Measurements from ENCODE around the gene IKZF3. TPM values are rescaled to one million over a fixed set of nuclear protein-coding genes. Genes with fewer than 3 reads are reported as not detected.

IKZF3 gene
- total RNA-seq, 1 donor from 2014 or later, result 0.67 TPM

DNA sequence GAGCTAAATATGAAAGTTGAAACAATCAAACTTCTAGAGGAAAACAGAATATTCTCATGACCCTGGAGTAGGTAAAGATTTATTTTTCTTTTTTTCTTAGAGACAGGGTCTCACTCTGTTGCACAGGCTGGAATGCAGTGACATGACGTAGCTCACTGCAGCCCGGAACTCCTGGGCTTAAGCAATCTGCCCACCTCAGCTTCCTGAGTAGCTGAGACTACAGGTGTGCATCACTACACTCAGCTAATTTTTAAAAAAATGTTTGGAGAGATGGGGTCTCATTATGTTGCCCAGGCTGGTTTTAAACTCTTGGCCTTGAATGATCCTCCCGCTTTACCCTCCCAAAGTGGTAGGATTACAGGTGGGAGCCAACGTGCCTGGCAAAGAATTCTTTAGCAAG is 15.5 kb downstream of the IKZF3 start:
- Mint-ChIP-seq H3K4me3 (no peak overlapping the region), H3K27me3 (ENCODE audit: low read depth) (peaks cover 10% of the 10 kb centered on the region), H3K27ac (peak overlapping the region; percentile 84), H3K36me3 (no peaks in the 10 kb centered on the region), H3K4me1 (peaks cover 25% of the 10 kb centered on the region), H3K9me3 (no peaks in the 10 kb centered on the region)
- TF ChIP-seq, protein P1, sequence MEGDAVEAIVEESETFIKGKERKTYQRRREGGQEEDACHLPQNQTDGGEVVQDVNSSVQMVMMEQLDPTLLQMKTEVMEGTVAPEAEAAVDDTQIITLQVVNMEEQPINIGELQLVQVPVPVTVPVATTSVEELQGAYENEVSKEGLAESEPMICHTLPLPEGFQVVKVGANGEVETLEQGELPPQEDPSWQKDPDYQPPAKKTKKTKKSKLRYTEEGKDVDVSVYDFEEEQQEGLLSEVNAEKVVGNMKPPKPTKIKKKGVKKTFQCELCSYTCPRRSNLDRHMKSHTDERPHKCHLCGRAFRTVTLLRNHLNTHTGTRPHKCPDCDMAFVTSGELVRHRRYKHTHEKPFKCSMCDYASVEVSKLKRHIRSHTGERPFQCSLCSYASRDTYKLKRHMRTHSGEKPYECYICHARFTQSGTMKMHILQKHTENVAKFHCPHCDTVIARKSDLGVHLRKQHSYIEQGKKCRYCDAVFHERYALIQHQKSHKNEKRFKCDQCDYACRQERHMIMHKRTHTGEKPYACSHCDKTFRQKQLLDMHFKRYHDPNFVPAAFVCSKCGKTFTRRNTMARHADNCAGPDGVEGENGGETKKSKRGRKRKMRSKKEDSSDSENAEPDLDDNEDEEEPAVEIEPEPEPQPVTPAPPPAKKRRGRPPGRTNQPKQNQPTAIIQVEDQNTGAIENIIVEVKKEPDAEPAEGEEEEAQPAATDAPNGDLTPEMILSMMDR (IDR thresholded peaks at IDR 0.05; ENCODE audit: unreplicated experiment), result no peak
- DNase-seq (ENCODE audit: low spot score in 2 of 2, unreplicated experiment in 2 of 2), result no peak

DNA sequence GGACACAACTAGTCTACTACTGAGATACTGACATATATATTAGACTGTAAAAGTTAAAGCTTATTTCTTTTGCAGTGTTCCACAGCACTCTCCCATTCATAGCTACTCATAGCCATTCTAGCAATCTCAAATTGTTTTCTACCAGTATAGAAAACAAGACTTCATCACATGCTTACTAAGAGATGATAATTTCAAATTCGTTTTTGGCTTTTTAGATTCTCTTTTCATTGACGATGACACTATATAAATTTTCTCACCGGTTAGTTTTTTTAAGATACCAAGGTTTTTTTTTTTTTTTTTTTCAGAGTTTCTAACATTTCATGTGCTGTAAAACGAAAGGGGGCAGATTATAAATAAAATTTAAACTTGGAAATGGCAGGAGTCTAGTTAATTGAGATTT is 17.9 kb downstream of the IKZF3 start:
- no peaks in the 10 kb centered on the region for H3K36me3 Mint-ChIP-seq
- peaks cover 20% of the 10 kb centered on the region for H3K4me1 Mint-ChIP-seq
- no peaks in the 10 kb centered on the region for H3K9me3 Mint-ChIP-seq
- H3K27me3 Mint-ChIP-seq (ENCODE audit: low read depth), result peaks cover 20% of the 10 kb centered on the region
- DNase-seq (ENCODE audit: low spot score in 2 of 2, unreplicated experiment in 2 of 2), result no peak
- H3K27ac Mint-ChIP-seq, result no peak overlapping the region
- TF ChIP-seq, protein P1 (IDR thresholded peaks at IDR 0.05; ENCODE audit: unreplicated experiment), result no peak
- H3K4me3 Mint-ChIP-seq, result no peak overlapping the region

DNA sequence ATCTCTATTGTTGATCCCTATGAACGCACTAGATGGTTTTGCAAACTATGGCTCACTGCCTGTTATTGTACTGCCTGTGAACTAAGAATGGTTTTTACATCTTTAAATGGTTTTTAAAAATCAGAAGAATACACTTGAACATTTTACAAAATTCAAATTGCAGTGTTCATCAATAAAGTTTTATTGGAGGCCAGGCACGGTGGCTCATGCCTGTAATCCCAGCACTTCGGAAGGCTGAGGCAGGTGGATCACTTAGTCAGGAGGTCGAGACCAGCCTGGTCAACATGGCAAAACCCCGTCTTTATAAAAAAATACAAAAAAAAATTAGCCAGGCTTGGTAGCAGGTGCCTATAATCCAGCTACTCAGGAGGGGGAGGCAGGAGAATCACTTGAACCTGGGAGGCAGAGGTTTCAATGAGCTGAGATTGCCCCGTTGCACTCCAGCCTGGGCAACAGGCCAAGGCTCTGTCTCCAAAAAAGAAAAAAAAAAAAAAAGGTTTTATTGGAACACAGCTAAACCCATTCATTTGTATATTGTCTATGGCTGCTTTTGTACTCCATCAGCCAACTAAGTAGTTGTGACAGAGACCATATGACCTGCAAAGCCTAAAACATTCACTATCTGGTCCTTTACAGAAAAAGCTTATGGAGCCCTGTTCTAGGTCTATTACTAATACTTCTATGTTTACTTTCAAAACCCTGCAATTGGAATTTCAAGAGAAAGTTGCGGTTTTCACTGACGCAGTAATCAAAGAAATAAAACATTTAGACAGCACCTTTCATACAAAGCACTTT is 18.9 kb downstream of the IKZF3 start:
- Mint-ChIP-seq H3K4me3 (no peak overlapping the region), H3K27me3 (ENCODE audit: low read depth) (peaks cover 26% of the 10 kb centered on the region), H3K36me3 (no peaks in the 10 kb centered on the region), H3K27ac (no peak overlapping the region), H3K4me1 (peaks cover 20% of the 10 kb centered on the region), H3K9me3 (no peaks in the 10 kb centered on the region)
- TF ChIP-seq, protein P1 (IDR thresholded peaks at IDR 0.05; ENCODE audit: unreplicated experiment), result no peak
- DNase-seq (ENCODE audit: low spot score in 2 of 2, unreplicated experiment in 2 of 2), result no peak

DNA sequence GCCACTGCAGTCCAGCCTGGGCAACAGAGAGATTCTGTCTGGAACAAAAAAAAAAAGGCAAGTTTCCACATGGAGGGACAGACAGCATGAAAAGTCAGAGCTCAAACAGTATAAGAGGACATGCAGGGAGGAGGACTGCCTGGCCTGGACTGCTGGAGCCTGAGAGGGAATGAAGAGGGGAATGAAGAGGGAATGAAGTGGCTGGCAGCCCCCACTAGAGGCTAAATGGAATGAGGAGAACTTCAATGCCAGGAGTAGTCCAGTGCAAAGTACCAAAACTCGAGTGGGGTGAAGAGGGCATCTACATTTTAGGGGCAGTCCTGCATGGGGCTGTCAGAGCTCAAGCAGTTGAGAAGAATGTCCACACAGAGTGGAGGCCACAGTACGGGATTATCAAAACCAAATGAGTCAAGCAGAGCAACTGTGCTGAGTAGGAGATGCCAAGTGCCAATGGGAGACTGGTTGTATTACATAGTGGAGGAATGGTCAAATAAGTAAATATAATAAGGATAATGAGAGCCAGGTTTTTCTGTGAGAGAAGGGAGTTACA is 22.9 kb downstream of the IKZF3 start:
- Mint-ChIP-seq H3K4me3 (no peak overlapping the region), H3K9me3 (peaks cover 9% of the 10 kb centered on the region), H3K27me3 (ENCODE audit: low read depth) (peaks cover 23% of the 10 kb centered on the region), H3K4me1 (peaks cover under 1% of the 10 kb centered on the region), H3K36me3 (peaks cover 6% of the 10 kb centered on the region), H3K27ac (no peak overlapping the region)
- TF ChIP-seq, protein P1 (IDR thresholded peaks at IDR 0.05; ENCODE audit: unreplicated experiment), result no peak
- DNase-seq (ENCODE audit: low spot score in 2 of 2, unreplicated experiment in 2 of 2), result no peak

DNA sequence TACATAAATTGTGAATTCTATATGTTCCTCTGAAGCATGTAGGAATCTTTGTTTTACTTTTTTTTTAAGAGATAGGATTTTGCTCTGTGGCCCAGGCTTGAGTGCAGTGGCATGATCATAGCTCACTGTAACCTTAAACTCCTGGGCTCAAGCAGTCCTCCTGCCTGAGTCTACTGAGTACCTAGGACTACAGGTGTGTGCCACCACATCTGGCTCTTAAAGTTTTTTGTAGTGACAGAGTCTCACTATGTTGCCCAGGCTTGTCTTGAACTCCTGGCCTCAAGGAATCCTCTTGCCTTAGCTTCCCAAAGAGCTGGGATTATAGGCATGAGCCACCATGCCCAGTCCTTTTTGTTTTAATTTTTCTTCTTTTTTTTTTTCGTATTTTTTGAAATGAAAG is 25.3 kb downstream of the IKZF3 start:
- no peak overlapping the region for H3K27ac Mint-ChIP-seq
- peaks cover 6% of the 10 kb centered on the region for H3K36me3 Mint-ChIP-seq
- TF ChIP-seq, protein P1 (IDR thresholded peaks at IDR 0.05; ENCODE audit: unreplicated experiment), result no peak
- H3K27me3 Mint-ChIP-seq (ENCODE audit: low read depth), result peaks cover 27% of the 10 kb centered on the region
- no peaks in the 10 kb centered on the region for H3K4me1 Mint-ChIP-seq
- DNase-seq (ENCODE audit: low spot score in 2 of 2, unreplicated experiment in 2 of 2), result no peak
- no peak overlapping the region for H3K4me3 Mint-ChIP-seq
- peaks cover 25% of the 10 kb centered on the region for H3K9me3 Mint-ChIP-seq

Measured in mesothelial cell of epicardium (in vitro differentiated cells).